Bronchial epithelial cell (primary cell): ENCODE results near the gene FUZ. TPM values are rescaled to one million over a fixed set of nuclear protein-coding genes. Genes with fewer than 3 reads are reported as not detected.

Source experiments
- DNase-seq: peaks from one replicate; pipeline ENCODE4 v3.0.0-alpha.2; 2010; ENCODE audit warnings: low read depth
- FAIRE-seq: peaks from 2 replicates; lab custom pipeline; 2011; peaks lifted over from hg19 to GRCh38; lab: Jason Lieb, UNC
- H3K27me3 ChIP-seq: 2 replicates; pipeline ENCODE4 v1.5.1; 2011; ENCODE audit warnings: low read length; ENCODE audit not compliant: control insufficient read depth, insufficient read depth
- H3K36me3 ChIP-seq: 2 replicates; pipeline ENCODE4 v1.5.1; 2011; ENCODE audit warnings: low read length; ENCODE audit not compliant: control insufficient read depth, insufficient read depth
- H3K4me3 ChIP-seq: 2 replicates; pipeline ENCODE4 v1.5.1; 2011; ENCODE audit warnings: mild to moderate bottlenecking, low read depth, low read length, control low read depth
- CTCF ChIP-seq: IDR thresholded peaks from 2 replicates; pipeline ENCODE4 v1.5.1; 2011; ENCODE audit warnings: mild to moderate bottlenecking, moderate library complexity, low read length, control low read depth, inconsistent platforms; ENCODE audit not compliant: insufficient read depth, severe bottlenecking
- total RNA-seq: library from RNA; depleted of rRNA; stranded (reverse); fragments of >200 nt; gene quantifications from 2 replicates; pipeline ENCODE4 v1.2.1, GENCODE V29; 2014

The FUZ gene
- total RNA-seq, 1 donor from 2014 or later = 12.1 TPM

GRCh38 chr19:49771674-49772139, 41.4 kb downstream of the FUZ start:
- H3K36me3 ChIP-seq = peaks cover 3% of the 10 kb centered on the region
- H3K27me3 ChIP-seq = no peaks in the 10 kb centered on the region
- no peak overlapping the region for H3K4me3 ChIP-seq
- FAIRE-seq (no peak), DNase-seq (no peak)
- no peak for TF ChIP-seq CTCF

- FAIRE-seq (no peak), DNase-seq (no peak)
- peaks cover 3% of the 10 kb centered on the region for H3K36me3 ChIP-seq
- TF ChIP-seq CTCF = no peak
- H3K27me3 ChIP-seq = no peaks in the 10 kb centered on the region
- no peak overlapping the region for H3K4me3 ChIP-seq
These were observed 42.6 kb downstream of the FUZ start for GRCh38 chr19:49770529-49770928.

GRCh38 chr19:49767967-49768581, 45.0 kb downstream of the FUZ start:
- FAIRE-seq (no peak), DNase-seq (no peak)
- no peaks in the 10 kb centered on the region for H3K27me3 ChIP-seq
- no peak for TF ChIP-seq CTCF
- peaks cover 3% of the 10 kb centered on the region for H3K36me3 ChIP-seq
- peak overlapping the region; percentile 75 for H3K4me3 ChIP-seq

GRCh38 chr19:49767381-49767780, 45.7 kb downstream of the FUZ start:
- Histone ChIP-seq H3K36me3 (peaks cover 3% of the 10 kb centered on the region), H3K27me3 (no peaks in the 10 kb centered on the region), H3K4me3 (peak overlapping the region; percentile 75)
- FAIRE-seq (no peak), DNase-seq (peak; percentile 5)
- TF ChIP-seq CTCF = no peak

GRCh38 chr19:49766930-49767299, 46.2 kb downstream of the FUZ start, which contains the start of gene AP2A1:
AP2A1 (plus strand) TSS chr19:49767001; CDS start chr19:49767134, 133 bp downstream.
- H3K4me3 ChIP-seq = peak within 1 kb of the TSS; percentile 75
- peaks cover 3% of the 10 kb centered on the region for H3K36me3 ChIP-seq
- no peak for FAIRE-seq
- no peak for DNase-seq
- TF ChIP-seq CTCF = no peak
- no peaks in the 10 kb centered on the region for H3K27me3 ChIP-seq
